ENCODE results near the gene RBBP9. TPM values are rescaled to one million over a fixed set of nuclear protein-coding genes. Genes with fewer than 3 reads are reported as not detected.

RBBP9 gene
- total and polyA plus RNA-seq, 2 experiments from 2014 or later = 9.2 to 19.2 TPM

- no peaks in the 10 kb centered on the region for H3K36me3 ChIP-seq
- DNase-seq (ENCODE audit: low read depth in 1 of 2, low spot score in 1 of 2) = no peak
- H3K27me3 ChIP-seq = no peaks in the 10 kb centered on the region
- H3K9me3 ChIP-seq (ENCODE audit: low read depth) = no peaks in the 10 kb centered on the region
- no peaks in the 10 kb centered on the region for H3K4me1 ChIP-seq (ENCODE audit: low read depth)
- no peak overlapping the region for H3K27ac ChIP-seq
- no peak for TF ChIP-seq CTCF (IDR thresholded peaks at IDR 0.05; ENCODE audit: low read depth, low read length)
- H3K4me3 ChIP-seq = no peak overlapping the region
Measured at GRCh38 chr20:18456600-18456999, 40.4 kb downstream of the RBBP9 start.

- TF ChIP-seq CTCF (IDR thresholded peaks at IDR 0.05; ENCODE audit: low read depth, low read length) = no peak
- peaks cover 6% of the 10 kb centered on the region for H3K4me1 ChIP-seq (ENCODE audit: low read depth)
Measured at GRCh38 chr20:18443886-18444285, 53.1 kb downstream of the RBBP9 start.

GRCh38 chr20:18440403-18440802 lies 56.6 kb downstream of the RBBP9 start:
- Histone ChIP-seq H3K36me3 (no peaks in the 10 kb centered on the region), H3K4me1 (ENCODE audit: low read depth) (peaks cover 6% of the 10 kb centered on the region), H3K4me3 (no peak overlapping the region), H3K9me3 (ENCODE audit: low read depth) (no peaks in the 10 kb centered on the region), H3K27me3 (no peaks in the 10 kb centered on the region), H3K27ac (no peak overlapping the region)
- no peak for TF ChIP-seq CTCF (IDR thresholded peaks at IDR 0.05; ENCODE audit: low read depth, low read length)
- DNase-seq (ENCODE audit: low read depth in 1 of 2, low spot score in 1 of 2) = no peak

More at GRCh38 chr20:18443886-18444285, 53.1 kb downstream of the RBBP9 start:
- Histone ChIP-seq H3K27ac (no peak overlapping the region), H3K36me3 (no peaks in the 10 kb centered on the region), H3K9me3 (ENCODE audit: low read depth) (no peaks in the 10 kb centered on the region), H3K27me3 (no peaks in the 10 kb centered on the region), H3K4me3 (no peak overlapping the region)
- DNase-seq (ENCODE audit: low read depth in 1 of 2, low spot score in 1 of 2) = peak in 1 of 2 donors; percentile 11

- Histone ChIP-seq H3K4me3 (no peak overlapping the region), H3K36me3 (no peaks in the 10 kb centered on the region), H3K27ac (no peak overlapping the region), H3K9me3 (ENCODE audit: low read depth) (no peaks in the 10 kb centered on the region), H3K4me1 (ENCODE audit: low read depth) (peaks cover 6% of the 10 kb centered on the region), H3K27me3 (no peaks in the 10 kb centered on the region)
- TF ChIP-seq CTCF (IDR thresholded peaks at IDR 0.05; ENCODE audit: low read depth, low read length) = no peak
- DNase-seq (ENCODE audit: low read depth in 1 of 2, low spot score in 1 of 2) = no peak
Measured at GRCh38 chr20:18436847-18437246, 60.2 kb downstream of the RBBP9 start.

Other genes with a start within 250 kb of the RBBP9 start
- gene ZNF133, start 208.7 kb downstream of the RBBP9 start, total RNA-seq = 27.9 and 34.4 TPM in 2 replicates
- gene ZNF133, start 208.7 kb downstream of the RBBP9 start, polyA plus RNA-seq = 17.5 and 24.1 TPM in 2 replicates
- gene DZANK1, start 30.2 kb downstream of the RBBP9 start, total RNA-seq = 2.1 and 2.5 TPM in 2 replicates
- gene DZANK1, start 30.2 kb downstream of the RBBP9 start, polyA plus RNA-seq = 2.4 and 2.7 TPM in 2 replicates
- 9.7 and 12.6 TPM in 2 replicates for gene POLR3F, start 29.8 kb downstream of the RBBP9 start, total RNA-seq
- gene POLR3F, start 29.8 kb downstream of the RBBP9 start, polyA plus RNA-seq = 14.9 and 27.8 TPM in 2 replicates
- 22.9 and 26.6 TPM in 2 replicates for gene SEC23B, start 10.7 kb upstream of the RBBP9 start, total RNA-seq
- 28.9 and 33.7 TPM in 2 replicates for gene SEC23B, start 10.7 kb upstream of the RBBP9 start, polyA plus RNA-seq
- 152 and 213 TPM in 2 replicates for gene SMIM26, start 70.2 kb upstream of the RBBP9 start, total RNA-seq
- 158 and 167 TPM in 2 replicates for gene SMIM26, start 70.2 kb upstream of the RBBP9 start, polyA plus RNA-seq
- 62.8 and 66.4 TPM in 2 replicates for gene DTD1, start 90.8 kb upstream of the RBBP9 start, total RNA-seq
- 59.6 and 71.6 TPM in 2 replicates for gene DTD1, start 90.8 kb upstream of the RBBP9 start, polyA plus RNA-seq

Data from cardiac muscle cell (in vitro differentiated cells and primary cell).